ENCODE data around the gene SYT7. TPM values are rescaled to one million over a fixed set of nuclear protein-coding genes. Genes with fewer than 3 reads are reported as not detected.
"Not testable (repeated sequence)": the region's sequence is repeated elsewhere in the genome, so short reads cannot be mapped to it uniquely, and the experiment has no call there.

The SYT7 gene
- polyA plus RNA-seq, 3 donors = 5.0 to 6.5 (median 5.0) TPM

DNA sequence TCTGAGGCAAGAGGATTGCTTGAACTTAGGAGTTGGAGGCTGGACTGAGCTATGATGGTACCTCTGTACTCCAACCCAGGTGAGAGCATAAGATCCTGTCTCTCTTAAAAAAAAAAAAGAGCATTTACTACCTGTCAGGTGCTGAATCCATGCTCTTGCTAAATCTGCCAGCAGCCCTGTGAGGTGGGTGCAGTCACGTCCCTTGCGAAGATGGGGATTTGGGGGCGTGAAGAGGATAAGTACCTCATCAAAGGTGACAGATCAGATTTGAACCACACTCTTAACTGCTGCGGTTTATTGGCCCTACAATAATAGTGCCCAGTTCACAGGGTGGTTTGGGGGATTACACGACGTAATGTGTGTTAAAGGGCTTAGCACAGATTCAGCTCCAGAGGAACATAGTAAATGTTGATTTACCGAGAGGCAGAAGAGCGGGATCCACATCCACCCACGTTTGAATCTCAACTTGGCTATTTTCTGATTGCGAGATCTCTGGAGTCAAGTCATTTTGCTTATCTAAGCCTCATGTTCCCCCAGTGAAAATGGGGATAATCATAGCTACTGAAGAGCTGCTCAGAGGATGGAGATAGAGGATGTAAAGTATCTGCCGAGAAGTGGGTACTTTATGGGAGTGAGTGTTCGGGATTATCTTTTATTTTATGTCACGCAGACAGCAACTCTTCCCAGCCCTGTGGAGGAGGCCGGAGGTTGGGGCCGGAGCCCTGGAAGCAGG is 100.4 kb downstream of the SYT7 start:
- DNase-seq = no peak

DNA sequence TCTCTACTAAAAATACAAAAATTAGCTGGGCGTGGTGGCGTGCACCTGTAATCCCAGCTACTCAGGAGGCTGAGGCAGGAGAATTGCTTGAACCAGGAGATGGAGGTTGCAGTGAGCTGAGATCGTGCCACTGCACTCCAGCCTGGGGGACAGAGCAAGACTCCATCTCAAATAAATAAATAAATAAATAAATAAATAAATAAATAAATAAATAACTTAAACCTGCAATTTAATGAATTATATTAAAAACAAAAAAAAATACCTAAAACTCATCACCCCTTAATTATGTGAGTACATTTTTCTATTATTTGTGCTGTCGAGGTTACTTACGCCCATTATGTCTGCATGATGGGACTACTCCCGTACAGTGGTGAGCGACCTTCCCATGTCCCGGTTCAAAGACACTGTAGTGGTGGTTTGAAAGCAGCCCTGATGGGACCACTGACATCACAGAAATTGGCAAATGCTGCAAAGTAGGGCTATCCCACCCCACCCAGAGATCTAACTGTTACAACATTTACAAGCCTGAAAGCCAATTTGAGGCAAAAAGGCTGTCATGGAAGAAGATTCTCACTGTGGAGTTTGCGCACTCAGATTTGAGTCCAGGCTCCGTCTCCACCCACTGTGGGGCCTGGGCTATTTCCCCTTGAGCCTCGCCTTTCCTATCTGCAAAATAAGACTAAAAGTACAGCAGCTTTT is 101.4 kb downstream of the SYT7 start:
- DNase-seq = not testable (repeated sequence)

DNA sequence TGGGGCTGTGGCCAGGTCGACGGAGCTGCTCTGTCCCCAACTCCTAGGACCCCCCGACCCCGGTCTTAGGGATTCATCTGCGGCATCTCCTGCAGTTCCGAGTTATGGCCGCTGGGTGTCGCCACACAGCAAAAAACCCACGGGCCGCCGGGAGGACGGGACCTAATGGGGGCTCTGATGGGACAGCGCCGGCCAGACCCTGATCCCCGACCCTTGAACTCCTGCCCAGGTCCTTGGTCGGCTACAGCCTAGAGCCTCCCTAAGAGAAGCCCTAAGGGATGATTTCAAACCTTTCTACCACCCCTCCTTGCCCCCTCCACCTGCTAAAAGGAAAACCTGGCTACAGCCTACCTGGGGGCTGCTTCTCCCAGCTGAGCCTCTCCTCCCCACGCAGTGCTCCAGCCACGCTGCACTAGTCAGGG is 103.1 kb downstream of the SYT7 start:
- no peak for DNase-seq

DNA sequence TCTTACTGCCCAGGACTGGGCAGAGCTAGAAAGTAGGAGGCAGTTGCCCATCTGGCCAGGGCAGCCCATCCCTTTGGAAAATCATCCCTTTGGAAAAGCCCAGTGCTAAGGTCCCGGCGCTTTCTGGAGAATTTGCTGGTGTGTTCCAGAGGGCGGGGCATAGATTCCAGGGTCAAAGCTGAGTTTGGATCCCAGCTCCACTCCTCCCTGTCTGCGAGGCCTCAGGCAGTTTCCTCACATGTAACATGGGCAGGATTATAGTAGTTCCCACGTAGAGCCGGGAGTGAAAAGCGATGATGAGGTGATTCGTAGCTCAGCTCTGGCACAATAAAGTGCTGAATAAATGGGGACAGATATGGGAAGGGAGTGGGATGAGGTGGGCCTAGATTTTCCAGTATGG is 103.8 kb downstream of the SYT7 start:
- no peak for DNase-seq

DNA sequence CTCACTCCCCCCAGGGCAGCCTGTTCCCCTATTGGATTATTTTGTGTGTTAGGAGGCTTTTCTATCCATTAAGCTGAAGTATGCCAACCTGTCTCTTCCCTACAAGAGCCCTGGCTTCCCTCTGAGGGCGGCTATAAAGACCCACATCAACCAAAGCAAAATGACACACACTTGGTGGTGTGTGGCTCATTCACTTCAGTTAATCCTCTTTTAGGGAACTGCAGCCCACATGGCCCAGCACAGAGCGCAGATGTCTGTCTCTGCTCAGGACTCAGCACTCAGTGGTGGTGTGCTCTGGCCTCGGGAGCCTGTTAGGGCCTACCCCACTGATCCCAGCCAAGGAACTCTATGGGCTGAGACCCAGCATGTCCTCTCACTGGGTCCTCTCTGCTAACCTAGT is 104.5 kb downstream of the SYT7 start:
- no peak for DNase-seq

DNA sequence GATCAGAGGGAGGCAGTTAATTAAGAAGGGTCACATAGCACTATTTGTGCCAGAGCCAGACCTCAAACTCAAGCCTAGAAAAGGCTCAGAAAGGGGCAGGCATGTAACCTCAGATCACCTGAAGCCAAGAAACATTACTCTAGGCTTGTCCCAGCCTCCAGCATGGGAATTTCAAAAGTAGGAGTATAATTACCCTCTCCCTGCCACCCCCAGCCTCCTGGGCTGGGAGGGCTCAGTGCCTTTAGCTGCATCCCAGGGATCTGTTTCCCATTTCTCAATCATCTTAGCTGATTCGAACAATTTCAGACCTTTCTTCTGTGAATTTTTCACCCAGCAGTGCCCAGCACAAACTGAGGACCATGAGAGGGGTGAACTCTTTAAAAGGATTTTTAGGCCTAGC is 105.4 kb downstream of the SYT7 start:
- no peak for DNase-seq

DNA sequence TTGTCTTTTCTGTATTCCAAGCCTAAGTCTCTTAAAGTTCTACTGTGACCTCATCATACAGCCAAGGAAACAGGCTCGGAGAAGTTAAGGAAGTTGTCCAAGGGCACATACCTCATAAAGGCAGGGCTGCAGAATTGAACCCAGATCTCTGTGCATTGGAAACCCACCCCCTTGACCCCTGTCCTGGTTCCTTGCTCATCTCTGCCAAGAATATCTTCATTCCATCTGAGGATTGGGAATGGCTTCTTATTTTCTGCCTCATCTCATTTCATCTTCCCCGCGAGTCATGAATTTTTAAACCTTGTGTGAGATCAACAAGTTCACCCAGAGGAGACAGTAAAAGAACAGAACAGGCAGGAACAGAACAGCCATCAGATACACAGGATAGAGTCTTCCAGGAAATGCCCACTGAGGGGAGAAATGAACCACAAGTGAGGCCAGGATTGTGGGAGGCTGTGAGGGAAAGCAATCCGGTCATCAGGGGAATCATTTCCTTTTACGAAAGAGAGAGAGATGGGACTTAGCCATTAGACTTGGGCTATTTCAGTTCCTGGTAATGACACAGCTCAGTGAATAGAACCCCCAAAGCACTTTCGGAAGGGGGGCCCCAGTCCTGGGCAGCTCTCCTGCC is 106.7 kb downstream of the SYT7 start:
- no peak for DNase-seq

DNA sequence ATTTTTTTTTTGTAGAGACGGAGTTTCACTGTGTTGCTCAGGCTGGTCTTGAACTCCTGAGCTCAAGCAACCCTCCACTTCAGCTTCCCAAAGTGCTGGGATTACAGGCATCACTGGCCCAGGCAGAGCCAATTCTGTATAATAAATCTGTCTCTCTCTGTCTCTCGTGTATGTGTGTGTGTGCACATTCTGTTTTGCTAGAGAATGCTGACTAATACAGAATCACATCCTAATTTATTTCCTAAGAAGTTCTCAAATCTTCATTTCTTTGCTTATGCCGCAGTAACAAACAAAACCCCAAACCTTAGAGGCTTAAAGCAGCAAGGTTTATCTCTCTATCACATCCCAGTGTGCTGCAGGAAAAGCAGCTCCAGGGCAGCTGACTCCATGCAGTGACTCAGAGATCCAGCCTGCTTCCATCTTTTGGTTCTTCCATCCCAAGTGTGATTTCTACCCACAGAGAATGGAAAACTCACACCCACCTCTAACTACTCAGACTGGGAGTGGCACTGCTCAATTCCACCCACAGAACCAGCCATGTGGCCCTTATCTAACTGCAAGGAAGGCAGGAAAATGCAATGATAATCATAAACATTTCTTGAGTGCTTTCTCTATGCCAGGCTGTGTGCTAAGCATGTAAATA is 107.4 kb downstream of the SYT7 start:
- DNase-seq = no peak

DNA sequence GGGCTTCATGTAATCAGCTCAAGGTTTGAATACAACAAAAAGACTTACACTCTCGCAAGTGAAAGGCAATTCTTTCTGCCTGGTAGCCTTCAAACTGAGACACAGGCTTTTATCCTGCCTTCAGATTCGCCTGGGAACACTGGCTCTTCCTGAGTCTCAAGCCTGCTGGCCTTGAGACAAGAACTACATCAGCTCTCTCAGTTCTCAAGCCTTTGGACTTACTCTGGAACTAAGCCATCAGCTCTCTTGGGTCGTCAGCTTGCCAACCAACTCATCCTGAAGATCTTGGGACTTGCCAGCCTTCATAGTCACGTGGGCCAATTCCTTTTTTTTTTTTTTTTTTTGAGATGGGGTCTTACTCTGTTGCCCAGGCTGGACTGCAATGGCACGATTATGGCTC is 108.0 kb downstream of the SYT7 start:
- DNase-seq = no peak

DNA sequence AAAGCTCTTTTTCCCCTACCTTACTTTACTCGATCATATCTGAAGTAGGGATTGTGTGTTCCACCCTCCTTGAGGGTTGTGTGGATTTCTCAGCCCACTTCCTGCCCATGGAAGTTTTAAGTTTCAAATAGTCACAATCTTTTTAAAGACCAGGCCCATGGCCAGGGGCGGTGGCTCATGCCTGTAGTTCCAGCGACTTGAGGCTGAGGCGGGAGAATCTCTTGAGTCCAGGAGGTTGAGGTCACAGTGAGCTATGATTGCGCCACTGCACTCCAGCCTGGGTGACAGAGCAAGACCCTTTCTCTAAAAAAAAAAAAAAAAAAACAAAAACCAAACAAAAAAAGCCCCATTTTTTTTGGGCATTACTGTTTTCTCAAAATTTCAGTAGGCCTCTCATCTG is 108.6 kb downstream of the SYT7 start:
- DNase-seq = no peak

DNA sequence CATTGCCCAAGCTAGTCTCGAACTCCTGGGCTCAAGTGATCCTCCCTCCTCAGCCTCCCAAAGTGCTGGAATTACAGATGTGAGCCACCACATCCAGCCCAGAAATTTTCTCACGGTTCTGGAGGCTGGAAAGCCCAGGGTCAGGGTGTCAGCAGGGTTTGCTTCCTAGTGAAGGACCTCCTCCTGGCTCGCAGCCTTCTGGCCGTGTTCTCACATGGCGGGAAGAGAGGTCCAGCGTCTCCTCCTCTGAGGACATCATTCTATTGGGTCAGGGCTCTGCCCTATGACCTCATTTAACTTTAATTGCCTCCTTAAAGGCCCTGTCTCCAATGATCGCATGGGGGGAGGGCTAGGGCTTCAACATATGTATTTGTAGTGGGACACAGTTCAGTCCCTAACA is 112.9 kb downstream of the SYT7 start:
- no peak for DNase-seq

DNA sequence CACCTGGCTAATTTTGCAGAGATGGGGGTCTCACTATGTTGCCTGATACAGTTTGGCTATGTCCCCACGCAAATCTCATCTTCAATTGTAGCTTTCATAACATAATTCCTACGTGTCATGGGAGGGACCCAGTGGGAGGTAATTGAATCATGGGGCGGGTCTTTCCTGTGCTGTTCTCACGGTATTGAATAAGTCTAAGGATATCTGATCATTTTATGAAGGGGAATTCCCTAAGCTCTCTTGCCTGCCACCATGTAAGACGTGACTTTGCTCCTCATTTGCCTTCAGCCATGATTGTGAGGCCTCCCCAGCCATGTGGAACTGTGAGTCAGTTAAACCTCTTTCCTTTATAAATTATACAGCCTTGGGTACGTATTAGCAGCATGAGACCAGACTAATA is 113.3 kb downstream of the SYT7 start:
- DNase-seq = not testable (repeated sequence)

Other genes with a start within 250 kb of the SYT7 start
- gene DDB1, start 248.0 kb downstream of the SYT7 start, polyA plus RNA-seq (ENCODE audit: insufficient read length in 3 of 3) = 100 to 1,000 TPM; 222 to 233 (median 226) TPM
- 10 to 100 TPM; 63.4 to 78.1 (median 65.2) TPM for gene TKFC, start 247.8 kb downstream of the SYT7 start, polyA plus RNA-seq (ENCODE audit: insufficient read length in 3 of 3)
- 10 to 100 TPM; 27.0 to 33.2 (median 32.3) TPM for gene CYB561A3, start 219.2 kb downstream of the SYT7 start, polyA plus RNA-seq (ENCODE audit: insufficient read length in 3 of 3)
- 10 to 100 TPM; 40.6 to 53.6 (median 51.8) TPM for gene TMEM138, start 218.7 kb downstream of the SYT7 start, polyA plus RNA-seq (ENCODE audit: insufficient read length in 3 of 3)
- gene TMEM216, start 188.5 kb downstream of the SYT7 start, polyA plus RNA-seq (ENCODE audit: insufficient read length in 3 of 3) = 10 to 100 TPM; 31.8 to 37.7 (median 34.7) TPM
- gene CPSF7, start 151.1 kb downstream of the SYT7 start, polyA plus RNA-seq (ENCODE audit: insufficient read length in 3 of 3) = 100 to 1,000 TPM in 2 of 3 donors, 10 to 100 TPM in 1; 94.1 to 132 (median 131) TPM
- gene SDHAF2, start 151.0 kb downstream of the SYT7 start, polyA plus RNA-seq (ENCODE audit: insufficient read length in 3 of 3) = 10 to 100 TPM; 41.9 to 45.9 (median 42.1) TPM
- gene LRRC10B, start 72.3 kb downstream of the SYT7 start, polyA plus RNA-seq (ENCODE audit: insufficient read length in 3 of 3) = 1 to 10 TPM; 1.2 to 2.3 (median 1.4) TPM
- gene DAGLA, start 99.3 kb upstream of the SYT7 start, polyA plus RNA-seq (ENCODE audit: insufficient read length in 3 of 3) = 1 to 10 TPM; 4.5 to 5.6 (median 4.8) TPM
- gene MYRF, start 171.6 kb upstream of the SYT7 start, polyA plus RNA-seq (ENCODE audit: insufficient read length in 3 of 3) = 10 to 100 TPM; 23.7 to 30.0 (median 28.2) TPM
- 100 to 1,000 TPM; 165 to 180 (median 167) TPM for gene TMEM258, start 211.5 kb upstream of the SYT7 start, polyA plus RNA-seq (ENCODE audit: insufficient read length in 3 of 3)
- 10 to 100 TPM; 37.3 to 47.6 (median 38.9) TPM for gene FEN1, start 211.8 kb upstream of the SYT7 start, polyA plus RNA-seq (ENCODE audit: insufficient read length in 3 of 3)
- 10 to 100 TPM; 45.9 to 53.5 (median 46.5) TPM for gene FADS1, start 235.9 kb upstream of the SYT7 start, polyA plus RNA-seq (ENCODE audit: insufficient read length in 3 of 3)
- gene FADS2, start 247.2 kb upstream of the SYT7 start, polyA plus RNA-seq (ENCODE audit: insufficient read length in 3 of 3) = 100 to 1,000 TPM; 105 to 148 (median 111) TPM